BLaER1 (cell line): ENCODE measurements around the gene MTFMT.

Experiments used
- H3K27ac ChIP-seq: shearing (Covaris generic); formaldehyde crosslinking; 2 replicates; pipeline ENCODE4 v1.8.1; 2022
- H3K27me3 ChIP-seq: shearing (Covaris generic); formaldehyde crosslinking; 2 replicates; pipeline ENCODE4 v1.8.1; 2022
- H3K36me3 ChIP-seq: shearing (Covaris generic); formaldehyde crosslinking; 2 replicates; pipeline ENCODE4 v1.8.1; 2022
- H3K4me1 ChIP-seq: shearing (Covaris generic); formaldehyde crosslinking; 2 replicates; pipeline ENCODE4 v1.8.1; 2022
- H3K4me2 ChIP-seq: shearing (Covaris generic); formaldehyde crosslinking; 2 replicates; pipeline ENCODE4 v1.8.1; 2022
- H3K4me3 ChIP-seq: shearing (Covaris generic); formaldehyde crosslinking; 2 replicates; pipeline ENCODE4 v1.8.1; 2022
- H3K9ac ChIP-seq: shearing (Covaris generic); formaldehyde crosslinking; 2 replicates; pipeline ENCODE4 v1.8.1; 2022
- H3K9me3 ChIP-seq: shearing (Covaris generic); formaldehyde crosslinking; 2 replicates; pipeline ENCODE4 v1.8.1; 2022
- H4K20me1 ChIP-seq: shearing (Covaris generic); formaldehyde crosslinking; 2 replicates; pipeline ENCODE4 v1.8.1; 2022
- Cebpa-rat ChIP-seq: shearing (Covaris generic); IDR thresholded peaks from 2 replicates; pipeline ENCODE4 v1.8.1; 2022

The MTFMT gene

DNA sequence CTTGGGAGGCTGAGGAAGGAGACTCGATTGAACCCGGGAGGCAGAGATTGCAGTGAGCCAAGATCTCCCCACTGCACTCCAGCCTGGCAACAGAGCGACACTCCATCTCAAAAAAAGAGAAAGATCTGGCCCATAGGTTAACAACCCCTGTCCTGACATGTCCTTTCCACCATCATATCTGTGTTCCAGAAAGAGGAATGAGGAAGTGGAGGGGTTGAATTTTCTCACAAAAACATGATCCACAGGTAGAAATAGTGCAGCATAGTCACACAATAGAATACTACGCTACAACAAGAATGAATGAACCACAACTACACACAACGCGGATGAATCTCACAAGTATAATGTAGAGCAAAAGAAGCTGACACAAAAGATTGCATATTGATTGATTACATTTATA is 11.0 kb upstream of the MTFMT start:
- Histone ChIP-seq H3K4me3 (no peak overlapping the region), H3K36me3 (no peaks in the 10 kb centered on the region), H3K4me1 (peaks cover 7% of the 10 kb centered on the region), H3K27ac (no peak overlapping the region), H3K27me3 (no peaks in the 10 kb centered on the region), H3K4me2 (no peak overlapping the region), H3K9me3 (no peaks in the 10 kb centered on the region), H3K9ac (no peak overlapping the region), H4K20me1 (no peaks in the 10 kb centered on the region)
- no peak for TF ChIP-seq Cebpa-rat

- H3K4me2 ChIP-seq: no peak overlapping the region
- no peak for TF ChIP-seq Cebpa-rat
- no peaks in the 10 kb centered on the region for H3K9me3 ChIP-seq
- H3K27me3 ChIP-seq: no peaks in the 10 kb centered on the region
- H3K4me3 ChIP-seq: no peak overlapping the region
- H3K27ac ChIP-seq: no peak overlapping the region
- no peaks in the 10 kb centered on the region for H3K36me3 ChIP-seq
- H3K9ac ChIP-seq: no peak overlapping the region
- no peaks in the 10 kb centered on the region for H4K20me1 ChIP-seq
- H3K4me1 ChIP-seq: peaks cover 8% of the 10 kb centered on the region
Measured at GRCh38 chr15:65038836-65039235, 9.4 kb upstream of the MTFMT start.

GRCh38 chr15:65038428-65038827 is 9.0 kb upstream of the MTFMT start:
- H3K36me3 ChIP-seq: no peaks in the 10 kb centered on the region
- no peak overlapping the region for H3K9ac ChIP-seq
- H3K4me1 ChIP-seq: peaks cover 12% of the 10 kb centered on the region
- H3K4me2 ChIP-seq: no peak overlapping the region
- H3K27me3 ChIP-seq: no peaks in the 10 kb centered on the region
- no peak for TF ChIP-seq Cebpa-rat
- no peaks in the 10 kb centered on the region for H4K20me1 ChIP-seq
- no peak overlapping the region for H3K27ac ChIP-seq
- no peak overlapping the region for H3K4me3 ChIP-seq
- no peaks in the 10 kb centered on the region for H3K9me3 ChIP-seq

DNA sequence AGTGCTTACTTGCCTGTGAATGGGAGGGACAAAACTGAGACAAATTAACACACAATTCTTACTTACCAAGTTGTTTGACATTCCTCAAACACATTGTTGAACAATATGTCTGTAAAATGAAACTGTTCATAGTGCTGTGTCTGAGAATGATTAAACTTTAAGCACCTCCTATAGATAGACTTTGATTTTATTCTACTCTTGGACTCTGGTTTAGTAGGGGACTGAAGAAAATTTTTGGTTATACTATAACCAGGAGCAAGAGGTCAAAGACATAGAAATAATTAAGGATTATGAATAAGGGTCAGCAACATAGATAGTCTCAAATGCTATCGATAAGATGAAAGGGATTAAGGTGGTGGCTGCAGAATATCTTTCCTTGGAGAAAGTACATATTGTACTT is 7.9 kb upstream of the MTFMT start:
- no peaks in the 10 kb centered on the region for H3K36me3 ChIP-seq
- no peak overlapping the region for H3K4me3 ChIP-seq
- H3K4me2 ChIP-seq: no peak overlapping the region
- H3K27me3 ChIP-seq: no peaks in the 10 kb centered on the region
- H3K9me3 ChIP-seq: no peaks in the 10 kb centered on the region
- TF ChIP-seq Cebpa-rat: no peak
- no peak overlapping the region for H3K27ac ChIP-seq
- peaks cover 20% of the 10 kb centered on the region for H3K4me1 ChIP-seq
- H4K20me1 ChIP-seq: no peaks in the 10 kb centered on the region
- no peak overlapping the region for H3K9ac ChIP-seq

- Histone ChIP-seq H3K4me1 (peaks cover 19% of the 10 kb centered on the region), H3K27ac (no peak overlapping the region), H3K9me3 (no peaks in the 10 kb centered on the region), H4K20me1 (no peaks in the 10 kb centered on the region), H3K9ac (no peak overlapping the region), H3K4me2 (no peak overlapping the region), H3K4me3 (no peak overlapping the region), H3K27me3 (no peaks in the 10 kb centered on the region), H3K36me3 (no peaks in the 10 kb centered on the region)
- TF ChIP-seq Cebpa-rat: no peak
Measured at GRCh38 chr15:65034719-65035118, 5.3 kb upstream of the MTFMT start.

DNA sequence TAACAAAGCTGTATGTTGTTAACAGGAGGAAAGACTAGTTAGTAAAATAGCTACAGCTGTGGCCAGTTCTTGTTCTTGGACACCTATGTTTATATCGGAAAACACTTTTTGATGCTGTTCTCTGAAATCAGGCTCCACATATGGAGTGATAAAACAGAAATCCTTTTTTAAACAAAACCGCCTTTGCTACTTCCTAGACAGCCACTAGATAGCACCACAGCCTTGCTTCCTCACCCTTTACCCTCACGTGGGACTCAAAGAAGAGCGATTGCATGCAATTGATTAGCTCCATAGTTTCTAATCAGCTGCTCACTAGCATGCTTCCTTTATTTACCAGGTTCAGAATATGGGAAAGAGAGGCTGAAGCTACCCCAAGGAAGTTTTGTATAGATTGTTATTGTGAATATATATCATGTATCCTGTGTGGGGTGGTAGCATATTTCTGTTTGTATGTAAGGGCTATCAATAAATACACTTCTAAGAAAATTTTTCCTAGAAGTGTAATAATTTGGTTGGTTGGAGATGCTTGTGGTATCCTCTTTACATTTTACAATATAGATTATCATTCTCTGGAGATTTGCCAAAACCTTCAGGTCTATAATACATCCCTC is 4.3 kb upstream of the MTFMT start:
- no peak for TF ChIP-seq Cebpa-rat
- Histone ChIP-seq H3K36me3 (no peaks in the 10 kb centered on the region), H3K27ac (no peak overlapping the region), H3K4me2 (peak overlapping the region; percentile 65), H3K9ac (0 out of 2 replicates have a peak overlapping the region, but pooled peaks have one; percentile 49), H4K20me1 (no peaks in the 10 kb centered on the region), H3K4me1 (peaks cover 20% of the 10 kb centered on the region), H3K4me3 (no peak overlapping the region), H3K27me3 (no peaks in the 10 kb centered on the region), H3K9me3 (no peaks in the 10 kb centered on the region)

- Histone ChIP-seq H3K27me3 (no peaks in the 10 kb centered on the region), H3K4me2 (peak overlapping the region; percentile 65)
- no peak for TF ChIP-seq Cebpa-rat
Measured at GRCh38 chr15:65032801-65033537, 3.5 kb upstream of the MTFMT start.

DNA sequence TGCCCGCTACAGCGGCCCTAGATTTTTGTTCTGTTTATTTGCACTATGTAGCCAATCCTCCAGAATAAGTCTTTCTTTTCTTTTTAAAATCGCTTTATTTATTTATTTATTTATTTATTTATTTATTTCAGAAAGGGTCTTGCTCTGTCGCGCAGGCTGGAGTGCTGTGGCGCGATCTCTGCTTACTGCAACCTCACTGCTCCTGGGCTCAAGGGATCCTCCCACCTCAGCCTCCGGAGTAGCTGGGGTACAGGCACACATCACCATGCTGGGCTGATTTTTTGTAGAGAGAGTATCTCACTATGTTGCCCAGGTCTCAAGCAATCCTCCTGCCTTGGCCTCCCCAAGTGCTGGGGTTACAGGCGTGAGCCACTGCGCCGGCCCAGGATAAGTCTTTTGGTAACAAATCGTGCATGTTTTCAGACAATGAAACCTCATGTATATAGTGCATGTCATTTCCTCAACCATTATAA is 333 bp upstream of the MTFMT start:
- Histone ChIP-seq H3K27ac (no peak overlapping the region), H3K4me2 (0 out of 2 replicates have a peak overlapping the region, but pooled peaks have one; percentile 31), H3K4me1 (peaks cover 37% of the 10 kb centered on the region), H3K36me3 (peaks cover 21% of the 10 kb centered on the region), H3K27me3 (no peaks in the 10 kb centered on the region), H3K4me3 (peak overlapping the region; percentile 86), H4K20me1 (peaks cover 8% of the 10 kb centered on the region; the same call in 1 of the 2 replicates), H3K9ac (no peak overlapping the region), H3K9me3 (no peaks in the 10 kb centered on the region)
- no peak for TF ChIP-seq Cebpa-rat

More at GRCh38 chr15:65032801-65033537, 3.5 kb upstream of the MTFMT start:
- H3K27ac ChIP-seq: no peak overlapping the region
- H3K9me3 ChIP-seq: no peaks in the 10 kb centered on the region
- H3K4me1 ChIP-seq: peaks cover 27% of the 10 kb centered on the region
- no peaks in the 10 kb centered on the region for H3K36me3 ChIP-seq
- H3K9ac ChIP-seq: 0 out of 2 replicates have a peak overlapping the region, but pooled peaks have one; percentile 49
- H3K4me3 ChIP-seq: peak overlapping the region; percentile 34
- peaks cover 3% of the 10 kb centered on the region; the same call in 1 of the 2 replicates for H4K20me1 ChIP-seq

DNA sequence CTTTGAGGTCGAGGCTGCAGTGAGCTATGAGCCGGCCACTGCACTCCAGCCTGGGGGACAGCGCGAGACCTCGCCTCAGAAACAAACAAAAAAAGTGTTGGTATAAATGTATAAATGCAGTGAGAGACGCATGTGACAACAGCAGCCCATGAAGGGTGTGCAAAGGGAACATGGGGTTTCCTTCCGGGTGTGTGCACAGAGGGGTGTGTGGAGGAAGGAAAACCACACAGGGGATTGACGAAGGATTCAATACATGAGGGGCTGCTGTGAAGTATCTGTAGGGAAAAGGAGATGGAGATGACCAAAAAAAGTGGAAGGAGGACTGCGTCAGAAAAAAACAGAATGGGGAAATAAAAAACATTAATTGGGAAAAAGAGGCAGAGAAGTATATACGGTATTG is 1.1 kb downstream of the MTFMT start:
- peaks cover 8% of the 10 kb centered on the region; the same call in 1 of the 2 replicates for H4K20me1 ChIP-seq
- no peak overlapping the region for H3K27ac ChIP-seq
- peaks cover 34% of the 10 kb centered on the region for H3K36me3 ChIP-seq
- H3K9ac ChIP-seq: peak overlapping the region; percentile 88
- H3K9me3 ChIP-seq: no peaks in the 10 kb centered on the region
- no peaks in the 10 kb centered on the region for H3K27me3 ChIP-seq
- peak overlapping the region; percentile 91 for H3K4me2 ChIP-seq
- no peak for TF ChIP-seq Cebpa-rat
- H3K4me3 ChIP-seq: peak overlapping the region; percentile 86
- H3K4me1 ChIP-seq: peaks cover 30% of the 10 kb centered on the region

DNA sequence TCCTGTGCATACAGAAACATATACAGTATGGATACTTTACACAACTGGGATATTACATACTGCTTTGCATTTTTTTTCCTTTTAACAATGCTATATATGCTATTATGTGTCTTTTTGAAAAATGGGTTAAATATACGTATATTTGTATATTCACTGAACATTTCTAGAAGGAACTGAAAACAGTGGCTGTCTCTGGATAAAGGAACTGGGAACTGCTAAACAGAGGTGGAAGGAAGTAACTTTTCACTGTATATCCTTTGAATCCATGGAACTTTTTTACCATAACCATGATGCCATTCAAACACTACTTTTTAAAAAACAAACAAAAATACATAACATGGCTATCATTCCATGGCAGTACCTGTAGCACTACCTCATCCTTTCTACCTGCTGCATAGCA is 1.8 kb downstream of the MTFMT start:
- Histone ChIP-seq H3K36me3 (peaks cover 39% of the 10 kb centered on the region), H3K27me3 (no peaks in the 10 kb centered on the region), H3K4me3 (peak overlapping the region; percentile 86), H4K20me1 (peaks cover 8% of the 10 kb centered on the region; the same call in 1 of the 2 replicates), H3K4me2 (peak overlapping the region; percentile 91), H3K9ac (peak overlapping the region; percentile 88; the same call in 1 of the 2 replicates), H3K27ac (no peak overlapping the region), H3K4me1 (peaks cover 23% of the 10 kb centered on the region), H3K9me3 (no peaks in the 10 kb centered on the region)
- no peak for TF ChIP-seq Cebpa-rat
